ENCODE data around the gene AGAP9.

DNA sequence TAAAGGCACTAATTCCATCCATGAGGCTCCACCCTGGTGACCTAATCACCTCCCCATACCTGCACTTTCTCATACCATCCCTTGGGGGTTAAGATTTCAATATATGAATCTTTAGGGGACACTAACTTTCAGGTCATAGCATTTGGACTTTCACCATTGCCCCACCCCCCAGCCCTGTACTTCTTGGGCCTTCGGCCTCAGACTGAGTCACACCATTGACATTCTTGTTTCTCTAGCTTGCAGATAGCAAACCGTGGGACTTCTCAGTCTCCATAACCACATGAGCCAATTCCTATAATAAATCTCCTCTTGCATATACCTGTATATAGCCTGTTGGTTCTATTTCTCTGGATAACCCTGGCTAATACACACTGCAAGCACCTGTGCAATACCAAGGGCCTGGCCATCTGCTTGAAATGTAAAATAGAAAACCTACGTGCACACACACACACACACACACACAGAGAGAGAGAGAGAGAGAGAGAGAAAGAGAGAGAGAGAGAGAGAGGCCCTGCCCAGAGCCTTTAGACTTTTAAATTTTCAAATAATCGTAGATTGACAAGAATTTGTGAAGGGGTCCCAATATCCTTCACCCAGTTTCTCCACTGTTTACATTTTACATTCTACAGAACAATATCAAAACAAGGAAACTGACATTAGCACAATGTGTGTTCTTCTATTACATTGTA lies 64.8 kb downstream of the AGAP9 start:
- TF ChIP-seq SUZ12 (IDR thresholded peaks at IDR 0.05; ENCODE audit: low read depth, low read length): no peak
- TF ChIP-seq POLR2A (IDR thresholded peaks at IDR 0.05; ENCODE audit: insufficient read depth in 1 of 2, low read depth in 2 of 2, low read length in 2 of 2): no peak
- no peak for TF ChIP-seq FOXM1 (CRISPR knock-in tag; IDR thresholded peaks at IDR 0.05)
- no peak for TF ChIP-seq HNRNPUL1 (IDR thresholded peaks at IDR 0.05; ENCODE audit: low read depth, low read length)
- TF ChIP-seq, protein P1, sequence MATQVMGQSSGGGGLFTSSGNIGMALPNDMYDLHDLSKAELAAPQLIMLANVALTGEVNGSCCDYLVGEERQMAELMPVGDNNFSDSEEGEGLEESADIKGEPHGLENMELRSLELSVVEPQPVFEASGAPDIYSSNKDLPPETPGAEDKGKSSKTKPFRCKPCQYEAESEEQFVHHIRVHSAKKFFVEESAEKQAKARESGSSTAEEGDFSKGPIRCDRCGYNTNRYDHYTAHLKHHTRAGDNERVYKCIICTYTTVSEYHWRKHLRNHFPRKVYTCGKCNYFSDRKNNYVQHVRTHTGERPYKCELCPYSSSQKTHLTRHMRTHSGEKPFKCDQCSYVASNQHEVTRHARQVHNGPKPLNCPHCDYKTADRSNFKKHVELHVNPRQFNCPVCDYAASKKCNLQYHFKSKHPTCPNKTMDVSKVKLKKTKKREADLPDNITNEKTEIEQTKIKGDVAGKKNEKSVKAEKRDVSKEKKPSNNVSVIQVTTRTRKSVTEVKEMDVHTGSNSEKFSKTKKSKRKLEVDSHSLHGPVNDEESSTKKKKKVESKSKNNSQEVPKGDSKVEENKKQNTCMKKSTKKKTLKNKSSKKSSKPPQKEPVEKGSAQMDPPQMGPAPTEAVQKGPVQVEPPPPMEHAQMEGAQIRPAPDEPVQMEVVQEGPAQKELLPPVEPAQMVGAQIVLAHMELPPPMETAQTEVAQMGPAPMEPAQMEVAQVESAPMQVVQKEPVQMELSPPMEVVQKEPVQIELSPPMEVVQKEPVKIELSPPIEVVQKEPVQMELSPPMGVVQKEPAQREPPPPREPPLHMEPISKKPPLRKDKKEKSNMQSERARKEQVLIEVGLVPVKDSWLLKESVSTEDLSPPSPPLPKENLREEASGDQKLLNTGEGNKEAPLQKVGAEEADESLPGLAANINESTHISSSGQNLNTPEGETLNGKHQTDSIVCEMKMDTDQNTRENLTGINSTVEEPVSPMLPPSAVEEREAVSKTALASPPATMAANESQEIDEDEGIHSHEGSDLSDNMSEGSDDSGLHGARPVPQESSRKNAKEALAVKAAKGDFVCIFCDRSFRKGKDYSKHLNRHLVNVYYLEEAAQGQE (IDR thresholded peaks at IDR 0.05; ENCODE audit: borderline replicate concordance in 1 of 2, low read depth in 1 of 2, low read length in 2 of 2): no peak
- TF ChIP-seq ZSCAN29 (CRISPR knock-in tag; conservative IDR thresholded peaks at IDR 0.05): no peak
- TF ChIP-seq RFX5 (IDR thresholded peaks at IDR 0.05; ENCODE audit: low read depth, low read length): no peak
- TF ChIP-seq MAFK (conservative IDR thresholded peaks at IDR 0.05 in 1 of 2, IDR thresholded peaks at IDR 0.05 in 1 of 2; ENCODE audit: low read length in 2 of 2): no peak
- no peak for TF ChIP-seq ZNF343 (CRISPR knock-in tag; IDR thresholded peaks at IDR 0.05)
- TF ChIP-seq MATR3 (CRISPR knock-in tag; IDR thresholded peaks at IDR 0.05): no peak

All from HepG2 (cell line).